NCI-H146 treated with DMSO at 0.1 percent for 48 hours (cell line): Measurements from ENCODE around the gene PLPPR1.
"Not testable (repeated sequence)": the region's sequence is repeated elsewhere in the genome, so short reads cannot be mapped to it uniquely, and the experiment has no call there.

Experiments used
- DNase-seq: peaks from one replicate; lab custom pipeline; 2025; ENCODE audit not compliant: unreplicated experiment; lab: John Stamatoyannopoulos, UW

Gene PLPPR1

DNA sequence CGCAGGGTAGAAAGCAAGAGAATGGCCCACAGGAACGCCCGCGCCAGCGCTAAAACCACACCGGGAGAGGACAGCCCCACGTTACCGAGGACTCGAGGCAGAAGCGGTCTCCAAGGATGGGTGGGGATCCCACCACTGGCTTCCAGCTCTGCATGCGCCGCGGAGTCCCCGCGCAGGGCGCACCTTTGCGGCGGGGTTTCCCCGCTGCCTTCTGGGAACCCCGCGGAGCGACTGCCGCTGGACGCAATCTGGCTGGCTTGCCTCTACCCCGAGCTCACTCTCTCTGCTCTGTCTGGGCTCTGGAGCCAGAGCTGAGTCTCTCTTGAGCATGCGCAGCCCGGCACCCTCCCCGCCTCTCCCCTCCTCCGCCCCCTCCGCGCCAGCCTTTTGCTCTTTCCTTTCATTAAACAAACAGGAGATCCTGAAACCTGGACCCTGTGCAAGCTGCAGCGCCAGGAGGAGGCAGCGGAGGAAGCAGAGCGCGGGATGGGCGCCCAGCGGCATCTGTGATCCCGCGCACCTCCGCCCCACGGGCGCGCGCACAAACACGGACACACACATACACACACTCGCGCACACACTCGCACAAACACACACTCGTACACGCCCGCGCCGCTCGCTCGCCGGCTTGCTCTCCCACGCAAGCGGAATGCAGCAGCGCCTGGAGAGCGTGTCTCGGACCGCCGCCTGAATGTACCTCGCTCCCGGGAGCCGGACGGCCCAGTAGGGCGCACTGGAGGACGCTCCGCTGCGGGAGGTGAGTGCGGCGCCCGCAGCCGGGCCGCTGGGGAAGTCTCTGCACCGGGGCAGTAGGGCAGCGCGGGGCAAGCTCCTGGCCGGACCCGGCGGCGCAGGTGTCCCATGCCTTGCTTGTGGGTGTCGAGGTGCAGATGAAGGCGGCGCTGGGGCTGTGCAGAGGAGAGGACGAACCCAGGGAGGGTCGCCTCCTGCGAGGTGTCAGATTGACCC is at the start of gene PLPPR1:
PLPPR1 (plus strand) TSS at position 382 of the 969 bp plus-strand sequence.
- peak; percentile 72 for DNase-seq

DNA sequence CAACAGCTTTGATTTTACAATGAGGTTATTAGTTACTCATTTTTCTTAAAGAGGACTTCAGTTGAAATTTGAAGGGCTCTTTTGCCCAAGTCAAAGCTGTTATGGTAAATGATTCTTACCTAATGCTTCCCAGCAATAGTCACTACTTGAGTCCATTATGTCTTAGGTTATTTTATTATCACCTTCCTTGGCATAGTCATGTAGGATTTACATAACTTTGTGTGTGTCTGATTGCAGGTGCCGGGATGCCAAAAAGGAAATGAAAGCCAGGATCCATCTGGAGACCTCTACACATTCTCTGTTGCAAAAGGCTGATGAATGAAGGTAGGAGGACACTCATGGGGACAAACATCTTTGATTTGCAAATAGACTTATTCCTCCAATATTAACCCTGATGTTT is 38.8 kb upstream of the PLPPR1 start:
- DNase-seq, result no peak

- no peak for DNase-seq
Measured at GRCh38 chr9:100990605-100991381, 37.7 kb upstream of the PLPPR1 start.

DNA sequence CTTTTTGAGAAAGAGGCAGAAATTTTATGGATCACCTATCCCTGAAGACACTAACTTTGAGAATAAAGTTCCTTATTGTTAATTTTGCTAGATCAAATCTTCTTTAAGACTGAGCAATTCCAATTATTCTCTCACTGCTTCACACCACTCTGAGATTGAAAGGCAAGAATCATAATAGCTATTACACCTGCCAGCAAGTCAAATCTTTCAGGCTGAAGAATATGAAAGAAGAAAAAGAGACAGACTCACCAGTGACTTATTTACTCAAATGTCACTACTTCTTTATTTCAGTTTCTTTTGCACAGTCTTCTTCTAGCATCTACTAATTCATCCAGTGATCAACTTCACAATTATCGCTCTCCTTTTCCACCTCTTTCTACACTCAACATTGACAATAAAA is 35.9 kb upstream of the PLPPR1 start:
- no peak for DNase-seq

DNA sequence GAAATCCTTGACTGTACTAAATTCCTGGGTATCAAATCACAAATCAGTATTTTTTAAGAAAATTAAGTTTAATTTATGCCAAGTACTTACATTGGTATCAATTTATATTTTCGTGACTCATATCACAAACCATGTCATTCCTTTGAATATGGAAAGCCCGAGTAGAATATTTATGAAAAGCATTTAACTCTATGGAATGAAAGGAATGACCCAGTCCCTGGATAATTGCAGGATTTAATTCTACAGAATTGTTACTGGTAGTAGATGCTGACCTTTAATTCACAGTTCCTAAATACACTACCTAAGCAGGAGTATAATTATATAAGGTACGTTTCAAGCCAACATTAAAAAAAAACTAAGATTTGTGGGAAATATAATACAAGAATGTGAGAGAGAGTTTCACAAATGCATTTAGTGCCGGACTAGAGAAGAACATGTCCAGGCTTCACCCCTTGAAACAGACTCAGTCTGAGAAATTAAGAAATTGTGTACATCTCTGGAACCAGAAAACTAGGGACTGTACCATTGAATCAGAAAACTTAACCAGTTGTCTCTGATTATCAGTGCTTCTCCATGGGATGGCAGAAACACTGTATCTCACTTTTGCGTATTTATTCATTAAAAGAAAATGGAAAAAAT is 28.5 kb upstream of the PLPPR1 start:
- DNase-seq, result no peak

GRCh38 chr9:101005246-101005645 is 23.3 kb upstream of the PLPPR1 start:
- DNase-seq, result no peak

GRCh38 chr9:101014566-101014965 is 14.0 kb upstream of the PLPPR1 start:
- DNase-seq, result no peak

DNA sequence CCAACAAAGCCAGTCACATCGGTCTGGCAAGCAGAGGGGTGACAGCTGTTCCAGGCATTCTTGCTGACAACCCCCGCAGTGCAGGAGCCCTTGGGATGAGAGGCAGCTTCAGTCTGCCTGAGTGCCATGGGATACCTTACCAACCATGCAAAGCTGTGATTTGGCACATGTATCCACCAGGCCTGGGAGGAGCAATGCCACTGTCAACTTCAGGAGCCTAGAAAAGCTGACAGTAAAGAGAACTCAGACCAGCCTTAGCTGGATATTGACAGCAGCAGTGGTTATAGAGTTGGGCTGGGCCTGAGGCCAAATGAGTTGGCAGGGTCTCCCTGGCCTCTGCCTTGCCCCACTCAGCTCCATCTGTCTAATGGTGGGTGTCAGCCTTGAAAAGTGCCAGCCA is 10.1 kb upstream of the PLPPR1 start:
- DNase-seq, result no peak

DNA sequence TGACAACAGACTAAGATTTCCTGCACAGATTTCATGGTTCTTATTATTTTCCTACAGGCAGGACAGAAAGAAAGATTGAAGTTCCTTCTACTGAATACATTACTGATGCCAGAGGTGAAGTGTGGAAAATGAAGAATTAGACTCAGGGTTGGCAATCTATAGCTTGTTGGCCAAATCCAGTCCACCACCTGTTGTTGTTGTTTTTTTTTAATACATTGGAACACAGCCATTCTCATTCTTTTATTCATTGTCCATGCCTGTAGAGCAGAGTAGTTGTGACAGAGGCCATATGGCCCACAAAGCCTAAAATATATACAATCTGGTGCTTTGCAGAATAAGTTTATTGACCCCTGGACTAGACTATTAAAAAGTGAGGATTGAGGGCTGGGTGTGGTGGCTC is 5.8 kb upstream of the PLPPR1 start:
- no peak for DNase-seq

DNA sequence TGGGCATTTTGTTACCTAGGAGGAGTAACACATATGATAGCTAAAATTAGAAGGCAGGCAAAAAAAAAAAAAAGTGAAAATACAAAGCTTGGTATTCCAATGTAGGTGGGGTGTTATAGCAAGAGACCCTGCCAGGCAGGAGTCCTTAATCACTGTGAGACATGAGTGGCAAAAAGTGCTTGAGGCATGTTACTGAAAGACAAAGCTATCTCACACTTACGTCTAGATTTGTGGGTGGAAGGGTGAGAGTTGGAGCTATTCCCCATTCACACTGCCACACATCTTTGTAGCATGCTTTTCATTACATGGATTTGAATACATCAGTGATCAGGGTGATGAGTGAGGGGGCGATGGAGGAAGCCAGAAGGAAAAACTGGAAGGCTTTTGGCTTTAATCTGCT is 2.6 kb upstream of the PLPPR1 start:
- no peak for DNase-seq

- DNase-seq, result peak; percentile 46
Measured at GRCh38 chr9:101026824-101027223, 1.7 kb upstream of the PLPPR1 start.

DNA sequence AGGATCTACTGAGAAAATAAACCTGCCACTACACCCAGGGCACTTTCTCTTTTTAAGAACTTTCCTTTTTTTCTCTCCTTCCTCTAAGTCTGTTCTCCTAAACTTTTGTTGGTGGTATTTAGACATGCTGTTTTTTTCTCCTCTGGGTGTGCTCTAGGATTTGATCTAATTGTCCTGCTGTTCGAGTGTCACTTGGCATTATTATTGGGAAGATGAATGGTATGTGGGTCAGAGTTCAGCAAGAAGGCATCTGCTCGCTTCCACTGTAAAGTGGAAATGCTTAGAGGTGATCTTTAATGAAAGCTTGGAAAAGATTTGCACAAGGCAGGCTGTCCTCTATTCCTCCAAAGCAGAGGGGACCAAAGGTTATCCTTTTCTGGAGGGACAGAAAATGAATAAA is 1.3 kb upstream of the PLPPR1 start:
- peak; percentile 46 for DNase-seq

- DNase-seq, result no peak
Measured at GRCh38 chr9:101027733-101028345, 688 bp upstream of the PLPPR1 start.

DNA sequence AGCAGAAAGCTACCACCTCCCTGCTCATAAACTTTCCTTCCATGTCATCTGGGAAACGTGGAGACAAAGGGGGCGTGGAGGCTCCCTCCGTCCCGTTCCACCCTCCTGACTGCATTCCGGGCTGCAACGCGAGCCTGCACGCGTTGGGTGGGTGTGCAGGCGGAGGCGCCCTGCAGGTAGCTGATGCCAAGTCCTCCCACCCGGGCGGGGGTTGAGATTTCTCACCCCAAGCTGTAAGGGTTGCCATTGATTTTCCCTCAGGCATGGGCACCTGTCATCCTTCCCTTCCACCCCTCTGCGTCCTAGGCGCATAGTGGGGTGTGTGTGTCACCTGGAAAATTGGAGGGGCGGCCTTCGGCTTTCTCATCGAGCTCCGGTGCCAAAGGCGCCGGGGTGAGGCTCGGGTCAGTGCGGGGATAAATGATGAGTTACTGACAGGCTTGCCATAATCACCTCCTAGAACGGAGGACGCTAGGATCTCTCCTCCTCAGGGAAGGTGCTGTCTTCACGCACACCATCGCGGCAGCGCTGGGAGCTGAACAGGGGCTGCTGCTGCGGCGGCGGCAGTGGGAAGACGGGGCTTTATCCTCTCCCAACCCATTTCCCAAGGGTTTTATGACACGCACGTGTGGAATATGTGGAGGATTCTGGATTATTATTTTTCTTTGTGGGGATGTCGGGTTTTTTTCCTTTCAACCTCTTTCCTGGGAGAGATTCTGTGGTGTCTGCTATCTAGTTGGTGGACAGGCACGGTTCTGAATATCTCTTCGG is 973 bp downstream of the PLPPR1 start:
- no peak for DNase-seq

GRCh38 chr9:101030086-101030391 is 1.5 kb downstream of the PLPPR1 start:
- no peak for DNase-seq

DNA sequence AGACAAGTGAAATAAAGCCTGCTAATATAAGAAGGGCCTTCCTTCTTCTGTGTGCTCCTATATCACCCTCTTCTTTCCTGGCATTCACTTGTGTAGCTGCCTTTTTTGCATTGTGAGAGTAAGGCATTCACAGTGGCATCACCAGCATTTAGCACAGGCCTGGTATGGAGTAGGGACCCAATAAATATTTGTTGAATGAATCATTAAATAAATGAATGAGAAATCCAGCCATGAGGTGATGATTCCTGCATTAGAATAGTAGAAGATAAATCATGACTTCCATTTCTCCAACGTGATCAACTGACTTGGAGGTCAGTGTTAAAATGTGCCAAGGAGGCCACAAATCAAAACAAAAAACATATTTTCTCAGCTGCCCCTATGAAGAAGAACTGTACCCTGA is 3.9 kb downstream of the PLPPR1 start:
- no peak for DNase-seq

DNA sequence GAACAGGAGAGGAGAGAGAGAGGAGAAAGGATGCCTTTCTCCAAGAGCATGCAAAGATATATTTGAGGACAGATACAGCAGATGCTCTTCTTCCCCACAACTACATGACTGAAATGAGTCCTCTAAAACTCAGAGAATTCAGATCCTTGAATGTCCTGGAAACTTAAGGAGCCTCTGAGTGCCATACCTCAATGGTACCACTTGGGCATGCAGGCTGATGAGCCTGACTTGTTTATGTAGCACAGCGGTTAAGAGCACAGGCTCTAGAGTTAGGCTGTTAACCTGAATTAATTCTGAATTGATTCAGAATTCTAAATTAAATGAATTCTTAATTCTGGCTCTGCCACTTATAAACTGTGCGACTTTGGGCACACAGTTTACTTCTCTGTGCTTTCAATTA is 5.7 kb downstream of the PLPPR1 start:
- DNase-seq, result no peak

GRCh38 chr9:101035098-101035497 is 6.6 kb downstream of the PLPPR1 start:
- DNase-seq, result no peak

GRCh38 chr9:101037430-101037829 is 8.9 kb downstream of the PLPPR1 start:
- no peak for DNase-seq

GRCh38 chr9:101038488-101038887 is 10.0 kb downstream of the PLPPR1 start:
- no peak for DNase-seq

DNA sequence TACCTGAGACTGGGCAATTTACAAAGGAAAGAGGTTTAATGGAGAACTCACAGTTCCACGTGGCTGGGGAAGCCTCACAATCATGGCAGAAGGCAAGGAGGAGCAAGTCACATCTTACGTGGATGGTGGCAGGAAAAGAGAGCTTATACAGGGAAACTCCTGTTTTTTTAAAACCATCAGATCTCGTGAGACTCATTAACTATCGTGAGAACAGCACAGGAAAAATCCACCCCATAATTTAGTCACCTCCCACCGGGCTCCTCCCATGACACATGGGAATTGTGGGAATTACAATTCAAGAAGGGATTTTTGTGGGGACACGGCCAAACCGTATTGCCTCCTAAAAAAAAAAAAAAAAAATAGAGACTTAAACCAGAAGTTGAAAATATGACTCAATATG is 11.1 kb downstream of the PLPPR1 start:
- not testable (repeated sequence) for DNase-seq
